ENCODE results near the gene FOXN3.
"Not testable (repeated sequence)": the region's sequence is repeated elsewhere in the genome, so short reads cannot be mapped to it uniquely, and the experiment has no call there.

Gene FOXN3

DNA sequence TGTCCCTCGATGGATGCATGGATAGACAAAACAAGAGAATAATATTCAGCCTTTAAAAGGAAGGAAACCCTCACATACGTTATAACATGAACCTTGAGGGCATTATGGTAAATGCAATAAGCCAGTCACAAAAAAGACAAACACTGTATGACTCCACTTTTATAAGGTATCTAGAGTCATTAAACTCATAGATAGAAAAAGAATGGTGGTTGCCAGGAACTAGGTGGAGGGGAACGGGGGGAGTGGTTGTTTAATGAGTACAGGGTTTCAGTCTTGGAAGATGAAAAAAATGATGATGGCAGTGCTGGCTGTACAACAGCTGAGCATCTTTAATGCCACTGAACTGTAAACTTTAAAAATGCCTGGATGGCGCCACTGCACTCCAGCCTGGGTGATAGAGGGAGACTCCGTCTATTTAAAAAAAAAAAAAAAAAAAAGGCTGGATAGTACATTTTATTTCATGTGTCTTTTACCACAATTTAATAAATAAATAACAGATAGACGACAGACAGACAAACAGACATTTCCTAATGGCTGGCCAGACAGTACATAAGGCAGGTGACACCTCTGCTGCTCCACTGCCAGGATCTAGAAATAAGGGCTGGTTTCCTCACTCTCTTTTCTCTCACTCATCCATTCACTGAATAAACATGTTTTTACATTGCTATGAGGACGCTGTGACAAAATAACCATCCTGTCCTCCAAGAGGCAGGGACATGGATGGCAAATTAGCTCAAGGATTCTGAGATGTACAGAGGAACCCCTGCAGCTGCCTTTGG lies 118.8 kb downstream of the FOXN3 start:
- DNase-seq = no peak

DNA sequence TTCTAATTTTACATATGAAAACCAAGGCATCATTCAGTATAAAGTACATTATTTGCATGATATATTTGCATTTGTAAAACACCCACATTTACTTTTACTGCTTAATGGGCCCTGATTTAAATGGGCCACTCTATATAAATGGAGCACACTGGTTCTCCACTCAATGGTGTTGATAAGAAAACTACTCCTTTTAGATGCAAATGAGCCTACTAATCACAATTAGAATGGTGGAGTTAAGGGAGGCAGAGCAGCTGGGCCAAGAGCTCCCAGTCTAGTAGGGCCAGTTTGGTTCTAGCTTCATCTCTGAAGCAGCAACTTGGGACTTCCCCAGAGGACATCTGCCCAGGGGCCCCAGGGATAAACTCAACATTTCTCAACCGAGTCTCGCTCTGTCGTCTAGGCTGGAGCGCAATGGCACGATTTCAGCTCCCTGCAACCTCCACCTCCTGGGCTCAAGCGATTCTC lies 120.7 kb downstream of the FOXN3 start:
- no peak for DNase-seq

DNA sequence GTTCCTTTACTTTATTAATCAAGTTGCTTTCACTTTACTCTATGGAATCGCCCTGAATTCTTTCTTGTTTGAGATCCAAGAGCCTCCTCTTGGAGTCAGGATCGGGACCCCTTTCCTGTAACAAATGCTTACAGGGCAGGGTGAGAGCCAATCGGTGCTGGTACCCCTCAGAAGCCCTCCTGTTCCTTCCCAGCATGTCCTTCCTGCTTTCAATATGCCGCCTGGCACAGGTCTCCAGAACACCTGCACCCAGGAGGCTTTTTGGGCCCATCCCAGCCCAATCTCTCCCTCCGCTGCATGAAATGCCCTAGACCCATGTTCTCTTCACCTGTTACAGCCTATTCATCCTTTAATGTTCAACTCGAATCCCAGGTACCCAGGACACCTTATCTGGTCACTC lies 122.2 kb downstream of the FOXN3 start:
- DNase-seq = no peak

DNA sequence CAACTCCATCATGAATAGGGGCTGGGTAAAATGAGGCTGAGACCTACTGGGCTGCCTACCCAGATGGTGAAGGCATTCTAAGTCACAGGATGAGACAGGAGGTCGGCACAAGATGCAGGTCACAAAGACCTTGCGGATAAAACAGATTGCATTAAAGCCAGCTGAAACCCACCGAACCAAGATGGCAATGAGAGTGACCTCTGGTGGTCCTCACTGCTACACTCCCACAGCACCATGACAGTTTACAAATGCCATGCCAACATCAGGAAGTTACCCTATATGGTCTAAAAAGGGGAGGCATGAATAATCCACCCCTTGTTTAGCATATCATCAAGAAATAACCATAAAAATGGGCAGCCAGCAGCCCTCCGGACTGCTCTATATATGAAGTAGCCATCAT lies 122.6 kb downstream of the FOXN3 start:
- DNase-seq = not testable (repeated sequence)

DNA sequence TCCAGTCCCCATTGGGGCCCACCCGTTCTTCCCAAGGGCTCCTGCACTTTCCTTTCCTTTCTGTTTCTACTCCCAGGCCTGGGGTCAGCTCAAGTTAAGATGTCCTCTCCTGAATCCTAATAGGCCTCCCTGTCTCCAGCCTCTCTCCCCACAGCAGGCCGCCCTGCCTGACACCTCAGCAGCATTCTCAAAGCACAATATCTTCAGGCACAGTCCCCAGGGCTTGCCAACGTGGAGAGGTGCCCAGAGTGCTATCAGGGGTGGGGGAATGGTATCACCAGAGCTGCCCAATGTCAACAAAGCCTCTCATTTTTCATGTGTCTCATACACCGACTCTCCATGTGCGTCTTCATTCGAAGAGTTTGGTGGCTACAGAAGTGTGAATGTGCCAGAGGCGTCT lies 123.0 kb downstream of the FOXN3 start:
- DNase-seq = no peak

DNA sequence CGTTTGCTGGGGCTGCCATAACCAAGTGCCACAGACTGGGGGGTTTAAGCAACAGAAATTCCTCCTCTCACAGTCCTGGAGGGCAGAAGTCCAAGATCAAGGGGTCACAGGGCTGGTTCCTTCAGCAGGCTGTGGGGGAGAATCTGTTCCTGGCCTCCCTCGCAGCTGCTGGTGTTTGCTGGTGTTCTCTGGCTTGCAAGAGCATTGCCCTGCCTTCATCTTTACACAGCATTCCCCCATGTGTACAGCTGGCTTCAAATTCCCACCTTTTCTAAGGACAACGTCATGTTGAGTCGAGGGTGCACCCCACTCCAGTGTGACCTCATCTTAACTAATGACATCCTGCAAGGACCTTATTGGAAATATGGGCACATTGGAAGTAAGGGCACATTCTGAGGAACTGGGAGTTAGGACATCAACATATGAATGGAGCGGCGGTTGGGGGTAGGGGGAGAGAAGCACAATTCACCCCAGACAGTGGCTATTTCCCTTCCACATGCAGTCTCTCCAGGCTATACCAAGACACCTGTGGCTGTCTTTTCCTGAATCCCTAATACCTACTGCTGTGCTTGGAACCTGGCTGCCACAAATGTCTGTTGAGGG lies 123.6 kb downstream of the FOXN3 start:
- no peak for DNase-seq

DNA sequence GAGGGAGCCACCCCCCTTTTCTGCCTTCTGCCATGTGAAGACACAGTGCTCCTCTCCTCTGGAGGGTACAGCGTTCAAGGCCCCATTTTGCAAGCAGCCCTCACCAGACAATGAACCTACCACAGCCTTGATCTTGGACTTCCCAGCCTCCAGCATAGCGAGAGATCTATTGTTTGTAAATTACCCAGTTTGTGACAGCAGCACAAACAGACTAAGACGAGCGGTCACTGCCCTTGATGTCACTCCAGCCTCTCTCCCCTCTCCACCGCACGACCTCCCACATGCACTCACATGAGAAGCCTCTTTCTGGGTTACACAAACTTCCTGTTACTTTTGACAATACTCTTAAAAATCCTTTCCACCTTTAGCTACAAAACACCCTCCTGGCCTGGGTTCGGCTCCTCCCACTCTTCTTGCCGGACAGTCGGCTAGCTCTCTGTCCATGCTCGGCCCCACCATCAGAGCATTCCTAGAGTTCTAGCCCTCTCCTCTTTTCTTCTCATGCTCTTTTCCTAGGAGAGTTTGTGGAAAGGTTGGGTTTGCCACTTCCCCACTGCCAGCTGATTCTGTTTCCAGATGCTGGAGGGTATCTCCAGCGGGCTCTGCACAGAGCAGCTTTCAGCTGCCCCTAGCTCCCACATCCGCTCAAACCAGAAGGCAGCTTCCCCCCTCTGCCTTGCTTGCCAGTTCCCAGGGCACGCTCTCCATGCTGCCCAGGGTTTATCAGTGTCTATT lies 124.3 kb downstream of the FOXN3 start:
- no peak for DNase-seq

DNA sequence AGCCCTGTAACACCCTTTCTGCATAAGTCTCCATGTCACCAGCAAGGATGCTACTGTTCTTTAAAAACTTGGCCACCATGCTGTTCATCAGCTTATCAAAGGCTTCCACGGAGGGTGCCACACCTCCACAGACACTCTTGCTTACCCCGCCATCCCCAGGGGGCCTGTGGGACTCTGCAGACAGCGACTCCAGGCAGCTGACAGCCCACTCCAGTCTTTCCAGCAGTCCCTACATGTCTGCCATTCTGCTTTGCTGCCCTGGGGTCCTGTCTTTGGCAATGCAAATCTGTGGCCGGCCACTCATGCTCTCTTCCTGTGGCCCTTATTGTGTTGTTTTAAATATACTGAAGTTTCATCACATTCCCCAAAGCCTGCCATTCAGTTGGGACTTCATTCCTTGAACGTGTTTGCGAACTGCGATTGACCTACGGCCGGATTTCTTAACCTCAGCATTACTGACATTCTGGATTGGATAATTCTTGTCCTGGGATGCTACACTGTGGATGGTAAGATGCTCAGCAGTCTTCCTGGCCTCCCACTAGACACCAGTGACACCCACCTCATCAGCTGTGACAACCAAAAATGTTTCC lies 125.6 kb downstream of the FOXN3 start:
- no peak for DNase-seq

DNA sequence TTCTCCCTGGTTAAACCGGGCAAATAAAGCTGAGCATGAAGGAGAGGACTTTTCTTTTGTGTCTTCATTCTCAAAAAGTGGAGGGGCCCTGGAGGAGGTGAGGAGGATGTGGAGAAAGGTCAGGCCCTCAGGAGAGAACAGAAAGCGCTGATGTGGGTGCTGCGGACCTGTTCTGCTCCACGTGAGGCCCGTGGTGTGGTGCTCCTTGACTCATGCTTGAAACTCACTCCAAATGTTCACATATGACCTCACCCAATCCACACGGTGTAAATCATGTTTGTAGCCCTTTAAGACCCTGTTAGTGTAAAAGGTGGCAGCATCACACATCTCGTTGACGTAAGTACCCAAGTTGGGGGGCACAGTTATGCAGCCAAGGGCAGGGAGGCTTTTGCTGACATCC lies 126.2 kb downstream of the FOXN3 start:
- DNase-seq = no peak

DNA sequence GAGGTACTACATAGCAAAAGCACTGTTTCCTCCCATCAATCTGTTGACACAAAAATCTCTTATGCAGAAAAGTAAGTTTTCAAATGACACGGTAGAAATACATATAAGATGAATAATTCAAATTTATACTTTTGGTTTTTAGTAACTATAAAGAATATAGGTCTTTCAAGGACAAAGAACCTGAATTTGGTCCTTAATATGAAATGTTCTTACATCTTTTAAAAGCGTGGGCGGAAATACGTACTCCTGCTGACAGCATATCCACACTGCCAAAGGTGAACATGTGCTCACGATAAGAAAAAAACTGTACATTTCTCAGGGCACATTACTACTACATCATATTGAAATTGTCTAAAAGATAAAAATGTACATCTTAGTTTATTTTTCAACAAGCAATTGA lies 127.6 kb downstream of the FOXN3 start:
- DNase-seq = no peak

DNA sequence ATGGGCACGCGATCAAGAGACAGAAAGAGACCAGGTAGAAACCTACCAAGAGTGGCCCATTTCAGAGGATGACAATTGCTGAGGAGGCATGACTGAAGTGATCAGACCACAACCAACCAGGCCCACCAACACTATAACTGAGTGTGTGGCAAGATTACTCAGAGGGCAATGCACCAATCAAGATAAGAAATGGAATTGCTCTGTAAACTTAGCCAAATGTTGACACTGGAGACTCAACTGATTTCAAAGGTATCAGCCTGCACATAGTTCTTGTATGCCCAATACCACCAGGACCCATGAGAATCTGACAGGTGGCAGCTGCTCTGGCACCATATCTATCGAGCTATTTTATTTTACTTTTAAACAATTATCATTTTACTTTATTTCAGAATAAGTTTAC lies 128.9 kb downstream of the FOXN3 start:
- DNase-seq = no peak

DNA sequence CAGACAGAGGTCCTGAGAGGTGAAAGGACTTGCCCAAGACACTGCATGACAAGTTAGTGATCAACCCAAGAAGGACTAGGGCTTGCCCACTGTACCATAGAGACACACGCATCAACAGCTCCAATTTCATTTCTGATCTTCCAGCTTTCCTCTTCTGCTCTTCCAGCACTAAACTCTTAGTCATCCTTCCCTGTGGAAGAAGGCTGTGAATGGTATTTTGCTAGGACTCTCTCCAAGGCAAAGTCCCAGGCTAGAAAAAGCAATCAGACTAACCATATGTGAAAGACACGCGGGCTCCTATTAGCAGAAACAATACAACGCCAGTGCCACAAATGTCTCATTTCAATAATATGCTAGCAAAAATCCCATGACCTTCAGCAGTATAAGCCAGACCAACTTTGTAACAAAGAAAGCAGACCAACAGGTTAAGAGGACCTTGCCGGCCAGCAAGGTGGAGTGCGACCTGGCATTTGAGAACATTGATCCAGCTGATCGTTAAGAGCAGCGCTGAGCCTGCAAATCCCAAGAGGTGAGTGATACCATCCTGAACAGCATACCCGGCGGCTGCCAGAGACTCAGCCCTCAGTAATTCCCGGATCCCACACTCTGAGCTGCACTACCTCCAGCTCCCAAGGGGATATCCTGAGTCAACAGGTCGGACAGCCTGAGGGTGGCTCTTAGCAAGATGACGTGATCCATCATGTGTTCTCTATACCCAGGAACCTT lies 132.5 kb downstream of the FOXN3 start:
- no peak for DNase-seq

DNA sequence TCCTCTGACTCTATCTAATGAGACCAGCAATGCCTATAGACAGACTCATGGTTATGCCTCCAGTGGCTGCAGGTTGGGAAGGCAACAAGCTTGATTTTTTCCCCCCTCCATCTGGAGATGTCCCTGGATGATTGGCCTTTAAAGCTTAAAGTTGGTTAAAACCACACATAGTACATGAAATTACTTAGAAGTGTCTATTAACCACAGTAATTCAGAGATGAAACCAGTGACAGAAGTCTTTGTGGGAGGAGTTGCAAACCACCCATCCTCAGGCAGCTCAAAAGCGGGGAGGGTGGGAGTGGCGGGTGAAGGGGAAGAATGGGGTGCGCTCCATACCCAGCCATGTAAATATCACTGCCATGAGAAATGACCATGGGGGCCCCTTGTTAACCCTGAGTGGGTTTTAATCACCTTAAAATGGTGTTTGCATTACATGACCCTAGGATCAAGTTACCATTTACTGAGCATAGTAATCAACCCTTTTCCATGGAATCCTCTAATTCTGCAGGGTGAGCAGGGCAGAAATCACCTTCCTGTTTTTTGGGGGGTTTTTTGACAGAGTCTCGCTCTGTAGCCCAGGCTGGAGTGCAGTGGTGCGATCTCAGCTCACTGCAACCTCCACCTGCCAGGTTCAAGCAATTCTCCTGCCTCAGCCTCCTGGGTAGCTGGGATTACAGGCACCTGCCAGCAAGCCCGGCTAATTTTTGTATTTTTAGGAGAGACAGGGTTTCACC lies 133.5 kb downstream of the FOXN3 start:
- DNase-seq = peak; percentile 63

DNA sequence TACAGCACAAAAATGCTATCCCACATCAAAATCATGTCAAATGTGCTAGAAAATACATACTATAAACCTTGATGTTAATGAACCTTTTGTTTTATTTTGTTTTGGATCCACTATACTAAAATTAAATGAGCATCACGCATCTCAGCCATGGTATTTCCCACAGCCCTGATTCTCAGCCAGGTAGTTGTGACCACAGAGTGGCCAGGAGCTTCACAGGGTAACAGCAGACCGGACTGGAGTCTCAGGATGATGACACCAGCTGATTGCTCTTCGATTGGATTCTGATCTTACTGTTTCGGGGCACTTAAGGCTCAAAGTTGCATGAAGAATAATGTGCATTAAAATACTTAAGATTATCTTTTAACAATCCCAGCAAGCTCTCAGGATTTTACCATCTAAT lies 134.8 kb downstream of the FOXN3 start:
- DNase-seq = no peak

DNA sequence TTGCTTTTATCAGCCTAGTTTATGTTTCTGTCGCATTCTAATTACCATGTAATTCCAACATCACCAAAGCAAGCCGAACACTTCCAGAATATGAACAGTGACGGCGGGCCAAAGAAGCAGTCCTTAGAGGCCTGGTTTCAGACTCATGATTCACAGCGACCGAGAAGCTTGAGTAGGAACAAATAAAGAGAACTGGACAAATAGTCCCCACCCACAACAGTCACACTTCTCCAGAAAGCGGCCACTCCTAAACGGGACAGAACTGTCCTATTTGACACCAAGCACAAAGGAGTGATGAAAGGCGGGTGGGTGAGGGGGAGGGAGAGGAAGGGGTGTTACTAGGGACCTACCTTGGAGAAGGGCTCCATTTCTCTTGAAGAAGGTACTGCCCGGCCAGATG lies 136.4 kb downstream of the FOXN3 start:
- DNase-seq = no peak

DNA sequence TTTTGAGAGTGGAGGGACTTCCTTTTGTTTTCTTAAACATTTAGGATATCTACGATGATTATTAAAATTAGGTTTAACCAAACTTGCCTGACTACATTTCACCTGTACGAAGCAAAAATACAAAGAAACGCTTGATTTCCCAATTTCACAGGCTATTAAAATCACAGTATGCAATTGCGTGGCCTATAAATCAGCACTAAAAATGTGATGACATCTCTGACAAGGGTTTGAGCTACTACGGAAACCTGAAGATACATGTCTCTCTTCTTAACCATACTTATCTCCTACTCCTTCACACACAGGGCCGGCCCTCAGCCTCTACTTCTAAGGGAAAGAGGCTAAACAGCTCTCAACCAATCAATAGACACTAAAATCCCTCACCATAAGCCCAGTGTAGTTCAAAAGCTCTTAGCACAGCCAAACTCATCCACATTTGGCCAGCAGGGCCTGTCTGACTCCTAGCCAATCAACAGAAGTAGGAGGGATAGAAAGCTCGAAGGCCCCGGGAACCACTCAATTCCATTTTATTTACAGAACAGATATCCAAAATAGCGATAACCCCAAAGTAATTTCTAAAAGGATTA lies 137.3 kb downstream of the FOXN3 start:
- DNase-seq = no peak

DNA sequence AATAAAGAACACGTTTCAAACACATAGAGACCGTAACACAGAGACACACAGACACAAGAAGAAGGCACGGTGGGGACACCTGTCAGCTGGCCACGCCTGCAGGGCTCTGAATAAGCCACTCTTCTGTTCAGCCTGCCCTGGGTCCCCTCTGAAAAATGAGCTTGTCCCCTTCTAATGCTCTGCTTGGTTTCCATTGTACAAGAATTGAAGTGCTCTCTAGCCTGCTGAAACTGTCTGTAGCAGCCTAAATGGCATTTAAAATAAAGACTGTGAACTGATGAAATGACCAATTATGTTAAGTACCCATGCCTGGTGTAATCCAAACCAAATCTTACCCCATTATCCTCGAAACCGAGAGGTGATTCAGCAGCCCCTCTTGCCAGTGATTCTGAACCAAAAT lies 139.8 kb downstream of the FOXN3 start:
- peak; percentile 30 for DNase-seq

DNA sequence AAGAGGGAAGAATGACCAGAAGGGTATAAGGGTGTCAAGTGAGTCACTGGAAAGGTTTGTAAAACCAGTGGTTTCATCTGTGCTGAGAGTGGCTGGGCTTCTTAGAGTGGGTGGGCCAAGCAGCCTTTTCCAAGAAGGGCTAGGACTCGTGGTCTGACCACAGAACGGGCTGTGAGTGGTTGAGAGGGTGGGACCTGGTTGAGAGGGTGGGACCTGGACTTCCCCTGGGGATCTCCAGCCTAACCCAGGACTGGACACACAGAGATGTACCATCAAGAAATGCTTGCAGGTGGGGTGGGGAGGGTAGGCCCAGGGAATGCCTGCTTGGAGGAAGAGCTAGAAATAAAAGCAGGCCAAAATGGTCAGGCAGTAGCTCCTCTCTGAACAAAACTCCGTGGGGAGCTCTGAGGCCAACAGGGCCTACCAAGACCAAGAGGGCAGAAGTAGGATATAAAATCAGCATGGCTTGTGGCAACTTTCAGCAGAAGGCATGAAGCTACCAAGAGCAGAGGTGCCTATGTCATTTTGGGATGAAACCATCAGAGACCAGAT lies 140.5 kb downstream of the FOXN3 start:
- DNase-seq = peak; percentile 88

DNA sequence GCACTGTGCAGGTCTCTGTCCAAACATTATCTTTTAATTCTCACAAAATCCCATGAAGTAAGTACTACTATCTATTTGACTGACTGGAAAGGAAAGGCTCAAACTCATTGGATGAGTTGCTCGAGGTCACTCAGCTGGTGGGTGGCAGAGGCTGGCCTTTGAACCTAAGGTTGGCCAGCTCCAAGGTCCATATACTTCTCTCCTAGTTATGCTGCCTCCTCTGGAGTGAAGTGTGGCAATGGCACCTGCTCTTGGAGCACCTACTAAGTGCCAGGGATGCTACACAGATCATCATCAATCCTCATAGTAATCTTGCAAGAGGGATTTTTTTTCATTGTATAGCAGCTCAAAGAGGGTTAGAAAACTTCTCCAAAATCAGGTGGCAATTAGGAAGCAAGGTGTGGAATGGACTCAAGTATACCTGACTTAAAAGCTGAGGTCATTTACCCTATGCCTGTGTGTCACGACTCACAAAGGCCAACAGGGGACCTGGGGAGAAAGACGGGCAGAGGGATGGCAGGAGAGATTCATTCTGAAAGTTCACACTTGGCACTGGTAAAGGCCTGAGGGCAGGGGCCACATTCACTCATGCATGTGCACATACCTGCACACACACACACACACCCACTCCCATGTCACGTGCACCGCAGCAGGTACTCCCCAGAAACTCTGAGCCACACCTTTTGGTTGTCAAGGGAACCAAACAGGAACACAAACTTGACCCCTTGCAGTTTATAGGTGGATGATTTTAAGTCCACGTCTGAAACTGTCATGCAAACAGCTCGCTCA lies 146.4 kb downstream of the FOXN3 start:
- peak; percentile 15 for DNase-seq

DNA sequence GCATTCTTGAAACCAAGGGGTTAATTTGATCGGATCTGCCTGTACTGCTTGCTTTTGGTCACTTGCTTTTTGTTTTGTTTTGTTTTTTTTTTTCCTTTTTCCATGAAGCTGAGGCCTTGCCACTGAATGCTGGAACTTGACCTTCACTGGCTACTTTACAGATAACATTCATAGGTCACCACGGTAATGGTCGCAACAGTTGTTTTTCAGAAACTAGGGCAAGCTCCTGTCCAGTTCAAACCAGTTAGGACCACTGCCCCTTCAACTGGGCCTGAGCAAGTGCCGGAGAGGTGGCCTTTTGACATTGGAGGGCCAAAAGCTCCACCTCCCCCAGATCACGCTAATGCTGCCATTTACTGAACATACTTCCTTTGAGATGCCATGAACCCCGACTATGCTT lies 147.6 kb downstream of the FOXN3 start:
- DNase-seq = no peak

DNA sequence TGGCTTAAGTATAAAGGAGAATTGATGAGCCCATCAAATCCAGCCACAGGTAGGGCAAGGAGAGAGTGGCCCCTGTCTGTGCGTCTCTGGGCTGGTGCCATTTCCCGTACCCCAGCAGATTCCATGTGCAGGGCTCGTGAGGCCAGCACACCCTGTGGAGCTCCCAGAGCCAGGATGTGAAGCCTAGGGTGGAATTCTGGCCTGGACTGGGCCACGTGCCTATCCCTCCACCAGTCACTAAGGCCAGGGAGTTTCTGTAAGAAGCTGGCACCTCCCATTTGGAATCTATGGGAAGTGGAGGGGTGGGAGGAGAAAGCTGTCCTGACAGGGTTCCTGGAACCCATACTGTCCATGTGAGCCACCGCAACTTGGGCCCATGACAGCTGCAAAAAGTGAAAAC lies 148.5 kb downstream of the FOXN3 start:
- no peak for DNase-seq

All from activated CD4-positive, alpha-beta T cell treated with anti-CD3 and anti-CD28 coated beads for 48 hours (primary cell).